ENCODE data around the gene MAML2.

MAML2 gene

GRCh38 chr11:95964281-95964680 is 378.7 kb downstream of the MAML2 start:
- no peak for DNase-seq (ENCODE audit: low read depth)

- no peak for DNase-seq (ENCODE audit: low read depth)
Measured at GRCh38 chr11:95961758-95962157, 381.2 kb downstream of the MAML2 start.

- no peak for DNase-seq (ENCODE audit: low read depth)
Measured at GRCh38 chr11:95950905-95951304, 392.1 kb downstream of the MAML2 start.

GRCh38 chr11:95948637-95949036 is 394.4 kb downstream of the MAML2 start:
- no peak for DNase-seq (ENCODE audit: low read depth)

GRCh38 chr11:95944623-95945022 is 398.4 kb downstream of the MAML2 start:
- no peak for DNase-seq (ENCODE audit: low read depth)

- DNase-seq (ENCODE audit: low read depth) = no peak
Measured at GRCh38 chr11:95943546-95943945, 399.4 kb downstream of the MAML2 start.

GRCh38 chr11:95939091-95939490 is 403.9 kb downstream of the MAML2 start:
- DNase-seq (ENCODE audit: low read depth) = no peak

GRCh38 chr11:95937358-95937757 is 405.6 kb downstream of the MAML2 start:
- DNase-seq (ENCODE audit: low read depth) = peak; percentile 38

GRCh38 chr11:95933594-95933993 is 409.4 kb downstream of the MAML2 start:
- no peak for DNase-seq (ENCODE audit: low read depth)

- DNase-seq (ENCODE audit: low read depth) = no peak
Measured at GRCh38 chr11:95931916-95932315, 411.1 kb downstream of the MAML2 start.

- no peak for DNase-seq (ENCODE audit: low read depth)
Measured at GRCh38 chr11:95930948-95931347, 412.0 kb downstream of the MAML2 start.

- no peak for DNase-seq (ENCODE audit: low read depth)
Measured at GRCh38 chr11:95926726-95927125, 416.3 kb downstream of the MAML2 start.
